Activated T-cell treated with anti-CD3 and anti-CD28 coated beads for 48 hours (primary cell): ENCODE results near the gene MDH1B.
"Not testable (repeated sequence)": the region's sequence is repeated elsewhere in the genome, so short reads cannot be mapped to it uniquely, and the experiment has no call there.

ENCODE experiments used
- DNase-seq: peaks from one replicate; pipeline ENCODE4 v3.0.0-alpha.2; 2020; ENCODE audit warnings: low read depth

MDH1B gene

GRCh38 chr2:206765242-206766056 is at the start of gene MDH1B, which contains the start of gene FASTKD2:
Gene MDH1B, minus strand, starts transcription at chr2:206765328. Its CDS starts 57 bp downstream, at chr2:206765271.
Gene FASTKD2, plus strand, starts transcription at chr2:206765606. Its CDS starts 1,088 bp downstream, at chr2:206766694.
- peak; percentile 83 for DNase-seq

GRCh38 chr2:206814498-206814897 is 49.4 kb upstream of the MDH1B start:
- no peak for DNase-seq

GRCh38 chr2:206812471-206812870 is 47.3 kb upstream of the MDH1B start:
- DNase-seq = not testable (repeated sequence)

- DNase-seq = not testable (repeated sequence)
Observed at GRCh38 chr2:206807624-206808023, 42.5 kb upstream of the MDH1B start.

GRCh38 chr2:206805887-206806607 is 40.9 kb upstream of the MDH1B start:
- no peak for DNase-seq

GRCh38 chr2:206804326-206804725 is 39.2 kb upstream of the MDH1B start:
- DNase-seq = no peak

- DNase-seq = no peak
Observed at GRCh38 chr2:206802654-206803514, 37.8 kb upstream of the MDH1B start.

GRCh38 chr2:206801418-206802189 is 36.5 kb upstream of the MDH1B start:
- DNase-seq = no peak

GRCh38 chr2:206800506-206801417 is 35.6 kb upstream of the MDH1B start:
- DNase-seq = no peak

GRCh38 chr2:206799083-206799482 is 34.0 kb upstream of the MDH1B start:
- DNase-seq = no peak

- no peak for DNase-seq
Observed at GRCh38 chr2:206798000-206798399, 32.9 kb upstream of the MDH1B start.

- no peak for DNase-seq
Observed at GRCh38 chr2:206797376-206797775, 32.2 kb upstream of the MDH1B start.

GRCh38 chr2:206792645-206793044 is 27.5 kb upstream of the MDH1B start:
- no peak for DNase-seq

GRCh38 chr2:206790311-206790935 is 25.3 kb upstream of the MDH1B start:
- no peak for DNase-seq

- no peak for DNase-seq
Observed at GRCh38 chr2:206784559-206785353, 19.6 kb upstream of the MDH1B start.

- no peak for DNase-seq
Observed at GRCh38 chr2:206783718-206784117, 18.6 kb upstream of the MDH1B start.

GRCh38 chr2:206780671-206781070 is 15.5 kb upstream of the MDH1B start:
- DNase-seq = no peak

- DNase-seq = no peak
Observed at GRCh38 chr2:206776432-206776831, 11.3 kb upstream of the MDH1B start.

- no peak for DNase-seq
Observed at GRCh38 chr2:206774871-206775270, 9.7 kb upstream of the MDH1B start.
